Heart right ventricle (tissue), 16 donors: ENCODE measurements around the gene ZNF17. TPM values are rescaled to one million over a fixed set of nuclear protein-coding genes. Genes with fewer than 3 reads are reported as not detected.
A peak's percentile ranks its signal among the peaks of the same experiment; 100 is the strongest.

Source experiments
- ATAC-seq, 8 donors: fragments of 200-7000 bp; cut with Tn5 transposase; one replicate each; pipeline ENCODE4 v1.9.1; 2020; ENCODE audit warnings: mild to moderate bottlenecking in 8 of 8, moderate library complexity in 8 of 8, moderate number of reproducible peaks in 1 of 8
- DNase-seq, 2 donors: peaks; one replicate each; pipeline ENCODE4 v3.0.0-alpha.2; 2020
- H3K27ac ChIP-seq, 10 donors: fragments of 200-600 bp; sonication (generic) in 2 of 10; one replicate each; pipeline versions ENCODE4 v1.5.0 to v1.8.0; 2020 to 2022; ENCODE audit warnings: mild to moderate bottlenecking in 3 of 10
- H3K27me3 ChIP-seq, 7 donors: fragments of 200-600 bp; one replicate each; pipeline ENCODE4 v1.8.0; 2021 to 2022; ENCODE audit warnings: mild to moderate bottlenecking in 2 of 7
- H3K36me3 ChIP-seq, 9 donors: fragments of 200-600 bp; sonication (generic) in 1 of 9; one replicate each; pipeline versions ENCODE4 v1.5.0 to v1.8.0; 2020 to 2022; ENCODE audit warnings: mild to moderate bottlenecking in 2 of 9
- H3K4me1 ChIP-seq, 9 donors: fragments of 200-600 bp; sonication (generic) in 1 of 9; one replicate each; pipeline versions ENCODE4 v1.5.0 to v1.8.0; 2020 to 2022; ENCODE audit warnings: mild to moderate bottlenecking in 4 of 9
- H3K4me3 ChIP-seq, 10 donors: fragments of 200-600 bp; sonication (generic) in 2 of 10; one replicate each; pipeline versions ENCODE4 v1.5.0 to v1.8.0; 2020 to 2022; ENCODE audit warnings: mild to moderate bottlenecking in 7 of 10, moderate library complexity in 2 of 10
- H3K9me3 ChIP-seq, 11 donors: fragments of 200-600 bp in 10 of 11; sonication (generic) in 2 of 11; one replicate each; pipeline versions ENCODE4 v1.5.0 to v1.8.0; 2013 to 2022; ENCODE audit warnings: mild to moderate bottlenecking in 2 of 11, control low read depth in 1 of 11, moderate library complexity in 1 of 11
- CTCF ChIP-seq, 9 donors: fragments of 200-600 bp; sonication (generic) in 2 of 9; IDR thresholded peaks; one replicate each; pipeline versions ENCODE4 v1.5.0 to v1.8.0; 2021 to 2022; ENCODE audit warnings: antibody characterized with exemption in 9 of 9, mild to moderate bottlenecking in 5 of 9, moderate library complexity in 1 of 9
- WGBS, 2 donors: extraction: QIAGEN DNeasy Blood & Tissue Kit; methylation state at CpG; one replicate each; pipeline ENCODE4 v1.1.7; 2013; ENCODE audit warnings: inconsistent platforms in 1 of 2; 5-methylcytosine and 5-hydroxymethylcytosine counted together
- intact Hi-C, 10 donors: fragments of 100-400 bp; cut with DNase I; formaldehyde crosslinking; loops; one replicate each; pipeline versions ENCODE4 v1.11.1 to v1.14.2; 2022
- polyA plus RNA-seq, 2 donors: library from polyadenylated mRNA; stranded (reverse); fragments of 200-250 nt; gene quantifications; one replicate each; pipeline ENCODE4 v1.2.3, GENCODE V29; 2013
- total RNA-seq, 10 donors: library from RNA; stranded (reverse); fragmentation: NEBNext Ultra II Directional in 3 of 10; extraction: Animal tissue kit (Norgen Biotek cat#: 25700) in 3 of 10; gene quantifications; one replicate each; pipeline versions ENCODE4 v1.2.1 to v1.2.4, GENCODE V29; 2021 to 2023
- donor health status: Arrhythmogenic right ventricular cardiomyopathy.
- donor health status: ischemic (EF 13 %, LVEDD 7.1; RV severe dilation, severe dysfunction).
- donor health status: healthy with polysubstance abuse.
- donor health status: DM: no; HTN: yes; CAD: no.
- donor health status: DM: no; HTN: no; CAD: no.
- donor health status: ischemic (EF 25% LVEDD 6.9; RV normal size, moderate dysfunction).
- donor health status: ischemic (EF 25% LVEDD 5.7; RV mildly dilated, moderate dysfunction).
- donor health status: healthy.
- donor health status: DM: yes; HTN: yes; CAD: no.
- donor health status: Ischemic cardiomyopathy.
- donor health status: ischemic (EF 35%, LVEDD 5.7; RV mildly dilated, moderate dysfunction).
- donor health status: nonischemic (EF 11% LVEDD 7.7; RV severe dilation, severe dysfunction).
- donor health status: DM: yes; HTN: yes; CAD: no.
- donor health status: PGD.
- donor health status: ischemic (EF 29% LVEDD 5.4; RV normal size, mild dysfunction).
- donor health status: nonischemic (EF 23%, LVEDD 6.1; RV moderate dilation, normal function).

The ZNF17 gene
- total and polyA plus RNA-seq, 12 donors, result 3.4 to 11.6 (median 9.5) TPM

GRCh38 chr19:57465680-57466381 lies 54.9 kb downstream of the ZNF17 start:
- H3K27me3 ChIP-seq, result no peaks in the 10 kb centered on the region
- 67 to 77% methylated on average over 5 of the region's 5 CpGs for WGBS, 2 donors
- H3K36me3 ChIP-seq, result peaks cover 0 to 57% (median 11%) of the 10 kb centered on the region in 9 donors
- peak overlapping the region in 8 of 10 donors; percentile 20 to 68 (median 44) for H3K27ac ChIP-seq
- peak; percentile 44 to 85 (median 72) for ATAC-seq
- DNase-seq, result no peak
- intact Hi-C loops, result no loop called here
- no peak overlapping the region for H3K4me3 ChIP-seq
- peaks cover 0 to 100% (median 64%) of the 10 kb centered on the region in 11 donors for H3K9me3 ChIP-seq
- H3K4me1 ChIP-seq, result peaks cover 0 to 19% (median 3%) of the 10 kb centered on the region in 9 donors
- peak in 8 of 9 donors; percentile 19 to 52 (median 42) for TF ChIP-seq CTCF (IDR thresholded peaks at IDR 0.05)

- H3K36me3 ChIP-seq, result peaks cover 0 to 63% (median 15%) of the 10 kb centered on the region in 9 donors
- H3K4me3 ChIP-seq, result no peak overlapping the region
- ATAC-seq, result peak; percentile 91 to 98 (median 96)
- TF ChIP-seq CTCF (IDR thresholded peaks at IDR 0.05), result no peak
- intact Hi-C loops, result no loop called here
- WGBS, 2 donors, result 49 to 77% methylated on average over 5 of the region's 5 CpGs
- H3K9me3 ChIP-seq, result peaks cover 0 to 100% (median 64%) of the 10 kb centered on the region in 11 donors
- peaks cover 0 to 19% (median 3%) of the 10 kb centered on the region in 9 donors for H3K4me1 ChIP-seq
- DNase-seq, result peak; percentile 33 to 67
- H3K27me3 ChIP-seq, result no peaks in the 10 kb centered on the region
- peak overlapping the region in 8 of 10 donors; percentile 20 to 68 (median 46) for H3K27ac ChIP-seq
These were observed 55.5 kb downstream of the ZNF17 start for GRCh38 chr19:57466489-57466888.

Other genes starting within 250 kb of the ZNF17 start
- not detected for gene DUXA, start 243.7 kb upstream of the ZNF17 start, total RNA-seq
- not detected for gene DUXA, start 243.7 kb upstream of the ZNF17 start, polyA plus RNA-seq
- 10 to 100 TPM; 16.5 to 23.8 (median 20.7) TPM for gene ZNF264, start 219.7 kb upstream of the ZNF17 start, total RNA-seq
- gene ZNF264, start 219.7 kb upstream of the ZNF17 start, polyA plus RNA-seq, result 1 to 10 TPM; 2.2 to 3.4 TPM
- 1 to 10 TPM in 8 of 10 donors, under 1 TPM in 2; 0.90 to 6.7 (median 1.7) TPM for gene AURKC, start 180.1 kb upstream of the ZNF17 start, total RNA-seq
- 1 to 10 TPM in 1 of 2 donors, under 1 TPM in 1; 0.58 to 2.3 TPM for gene AURKC, start 180.1 kb upstream of the ZNF17 start, polyA plus RNA-seq
- gene ZNF805, start 170.5 kb upstream of the ZNF17 start, total RNA-seq, result 10 to 100 TPM in 8 of 10 donors, 1 to 10 TPM in 2; 9.4 to 14.7 (median 11.5) TPM
- under 1 TPM; 0.77 to 0.88 TPM for gene ZNF805, start 170.5 kb upstream of the ZNF17 start, polyA plus RNA-seq
- 10 to 100 TPM; 22.9 to 50.3 (median 41.1) TPM for gene ZNF460, start 130.7 kb upstream of the ZNF17 start, total RNA-seq
- 1 to 10 TPM in 1 of 2 donors, under 1 TPM in 1; 0.42 to 4.7 TPM for gene ZNF460, start 130.7 kb upstream of the ZNF17 start, polyA plus RNA-seq
- gene ZNF543, start 90.7 kb upstream of the ZNF17 start, total RNA-seq, result 1 to 10 TPM; 5.5 to 9.2 (median 7.0) TPM
- 1 to 10 TPM in 1 of 2 donors, under 1 TPM in 1; 0.86 to 2.1 TPM for gene ZNF543, start 90.7 kb upstream of the ZNF17 start, polyA plus RNA-seq
- gene ZNF304, start 59.9 kb upstream of the ZNF17 start, total RNA-seq, result 10 to 100 TPM in 8 of 10 donors, 1 to 10 TPM in 2; 8.0 to 15.7 (median 11.4) TPM
- 1 to 10 TPM; 3.4 to 3.7 TPM for gene ZNF304, start 59.9 kb upstream of the ZNF17 start, polyA plus RNA-seq
- 10 to 100 TPM in 7 of 10 donors, 1 to 10 TPM in 3; 8.1 to 18.8 (median 11.4) TPM for gene TRAPPC2B, start 47.6 kb upstream of the ZNF17 start, total RNA-seq
- gene TRAPPC2B, start 47.6 kb upstream of the ZNF17 start, polyA plus RNA-seq, result 10 to 100 TPM; 31.8 to 37.5 TPM
- 1 to 10 TPM; 2.0 to 4.2 (median 2.8) TPM for gene ZNF547, start 47.6 kb upstream of the ZNF17 start, total RNA-seq
- gene ZNF547, start 47.6 kb upstream of the ZNF17 start, polyA plus RNA-seq, result 1 to 10 TPM; 1.4 to 4.2 TPM
- 10 to 100 TPM; 12.7 to 18.8 (median 14.2) TPM for gene ZNF548, start 21.3 kb upstream of the ZNF17 start, total RNA-seq
- 1 to 10 TPM; 5.3 to 7.8 TPM for gene ZNF548, start 21.3 kb upstream of the ZNF17 start, polyA plus RNA-seq
- gene ZNF749, start 24.2 kb downstream of the ZNF17 start, total RNA-seq, result 1 to 10 TPM; 1.7 to 7.7 (median 2.4) TPM
- gene ZNF749, start 24.2 kb downstream of the ZNF17 start, polyA plus RNA-seq, result 10 to 100 TPM in 1 of 2 donors, 1 to 10 TPM in 1; 2.9 to 12.8 TPM
- 1 to 10 TPM; 1.9 to 6.5 (median 4.5) TPM for gene VN1R1, start 46.0 kb downstream of the ZNF17 start, total RNA-seq
- gene VN1R1, start 46.0 kb downstream of the ZNF17 start, polyA plus RNA-seq, result 1 to 10 TPM in 1 of 2 donors, under 1 TPM in 1; 0.88 to 1.8 TPM
- 10 to 100 TPM; 18.6 to 27.4 (median 23.2) TPM for gene ZNF772, start 66.4 kb downstream of the ZNF17 start, total RNA-seq
- gene ZNF772, start 66.4 kb downstream of the ZNF17 start, polyA plus RNA-seq, result 1 to 10 TPM; 2.4 to 2.7 TPM
- gene ZNF419, start 76.6 kb downstream of the ZNF17 start, total RNA-seq, result 1 to 10 TPM; 5.4 to 9.1 (median 7.8) TPM
- gene ZNF419, start 76.6 kb downstream of the ZNF17 start, polyA plus RNA-seq, result 1 to 10 TPM; 5.0 to 9.2 TPM
- 1 to 10 TPM; 3.1 to 6.4 (median 5.0) TPM for gene ZNF773, start 88.8 kb downstream of the ZNF17 start, total RNA-seq
- 1 to 10 TPM; 2.4 to 3.2 TPM for gene ZNF773, start 88.8 kb downstream of the ZNF17 start, polyA plus RNA-seq
- 1 to 10 TPM; 3.0 to 5.1 (median 3.8) TPM for gene ZNF549, start 116.2 kb downstream of the ZNF17 start, total RNA-seq
- 1 to 10 TPM; 2.1 to 2.9 TPM for gene ZNF549, start 116.2 kb downstream of the ZNF17 start, polyA plus RNA-seq
- gene ZNF550, start 148.7 kb downstream of the ZNF17 start, total RNA-seq, result 1 to 10 TPM; 4.6 to 9.7 (median 7.5) TPM
- gene ZNF550, start 148.7 kb downstream of the ZNF17 start, polyA plus RNA-seq, result 1 to 10 TPM; 3.3 to 6.7 TPM
- 1 to 10 TPM; 2.9 to 6.5 (median 4.6) TPM for gene ZNF416, start 167.8 kb downstream of the ZNF17 start, total RNA-seq
- 1 to 10 TPM; 1.7 to 3.0 TPM for gene ZNF416, start 167.8 kb downstream of the ZNF17 start, polyA plus RNA-seq
- 1 to 10 TPM; 2.7 to 5.4 (median 4.5) TPM for gene ZIK1, start 173.0 kb downstream of the ZNF17 start, total RNA-seq
- 1 to 10 TPM; 1.2 to 3.7 TPM for gene ZIK1, start 173.0 kb downstream of the ZNF17 start, polyA plus RNA-seq
- gene ZNF530, start 188.7 kb downstream of the ZNF17 start, total RNA-seq, result 1 to 10 TPM; 3.2 to 5.6 (median 4.4) TPM
- gene ZNF530, start 188.7 kb downstream of the ZNF17 start, polyA plus RNA-seq, result 1 to 10 TPM; 4.7 to 5.8 TPM
- 10 to 100 TPM in 8 of 10 donors, 1 to 10 TPM in 2; 9.5 to 18.0 (median 12.7) TPM for gene ZNF134, start 203.1 kb downstream of the ZNF17 start, total RNA-seq
- 1 to 10 TPM; 5.4 to 6.2 TPM for gene ZNF134, start 203.1 kb downstream of the ZNF17 start, polyA plus RNA-seq
- gene ZNF211, start 222.0 kb downstream of the ZNF17 start, total RNA-seq, result 10 to 100 TPM in 6 of 10 donors, 1 to 10 TPM in 4; 9.2 to 14.1 (median 10.4) TPM
- 10 to 100 TPM in 1 of 2 donors, 1 to 10 TPM in 1; 5.7 to 26.6 TPM for gene ZNF211, start 222.0 kb downstream of the ZNF17 start, polyA plus RNA-seq